Activated CD4-positive, alpha-beta T cell treated with anti-CD3 and anti-CD28 coated beads, Interleukin-2, amount 10 ng/mL, durations not matched to agents 7 days and 5 days (primary cell): Measurements from ENCODE around the gene TNPO2. TPM values are rescaled to one million over a fixed set of nuclear protein-coding genes. Genes with fewer than 3 reads are reported as not detected.

ENCODE experiments used
- CTCF ChIA-PET: fragments of 350-600 bp; sonication (Branson Sonifier 250); formaldehyde crosslinking; loops from one replicate; lab custom pipeline; 2021; ENCODE audit warnings: antibody characterized with exemption; lab: Charles Lee
- POLR2A ChIA-PET: fragments of 350-600 bp; sonication (Branson Sonifier 250); formaldehyde crosslinking; loops from one replicate; lab custom pipeline; 2021; ENCODE audit warnings: antibody characterized with exemption; lab: Charles Lee
- DNase-seq: peaks from one replicate; pipeline ENCODE4 v3.0.0-alpha.2; 2020
- H3K27ac Mint-ChIP-seq: one replicate; pipeline ENCODE4 v1.8.0; 2021; ENCODE audit warnings: mild to moderate bottlenecking, moderate library complexity, mixed read lengths
- H3K27me3 Mint-ChIP-seq: one replicate; pipeline ENCODE4 v1.8.0; 2021; ENCODE audit warnings: mixed read lengths
- H3K36me3 Mint-ChIP-seq: one replicate; pipeline ENCODE4 v1.8.0; 2021; ENCODE audit warnings: low read depth, mixed read lengths
- H3K4me1 Mint-ChIP-seq: one replicate; pipeline ENCODE4 v1.8.0; 2021; ENCODE audit warnings: mixed read lengths
- H3K4me3 Mint-ChIP-seq: one replicate; pipeline ENCODE4 v1.8.0; 2021; ENCODE audit warnings: mild to moderate bottlenecking, moderate library complexity, mixed read lengths
- H3K9me3 Mint-ChIP-seq: one replicate; pipeline ENCODE4 v1.8.0; 2021; ENCODE audit warnings: mixed read lengths
- total RNA-seq, 2 experiments: library from RNA; stranded (reverse); gene quantifications; one replicate each; pipeline ENCODE4 v1.2.3, GENCODE V29; 2021

TNPO2 gene
- total RNA-seq, 2 experiments from 2014 or later = 80.5 to 90.7 TPM

DNA sequence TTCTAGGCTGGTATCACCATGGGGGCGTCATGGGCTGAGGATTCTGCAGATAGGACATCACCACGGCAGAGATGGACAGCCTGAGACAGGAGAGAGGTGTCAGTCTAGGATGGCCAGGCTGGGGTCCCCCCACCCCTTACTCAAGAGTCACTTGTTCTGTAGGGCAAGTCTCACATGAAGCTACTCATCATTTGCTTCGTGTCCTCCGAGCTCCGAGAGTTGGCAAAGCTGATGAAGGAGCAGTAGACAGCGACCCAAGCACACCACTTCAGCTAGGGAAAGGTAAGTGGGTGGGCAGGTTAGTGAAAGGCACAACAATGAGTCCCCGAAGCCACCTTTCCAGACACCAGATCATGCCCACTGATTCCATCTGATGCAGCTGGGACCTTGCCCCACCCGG lies 55.4 kb downstream of the TNPO2 start:
- peak overlapping the region; percentile 99 for H3K27ac Mint-ChIP-seq
- CTCF ChIA-PET = interaction anchor here (1.0 to 4.4 kb wide), 2 partner anchors 12 to 28 kb away, joined by 4 to 23 read pairs; partner anchors contain the start of gene DHPS
- H3K9me3 Mint-ChIP-seq = no peaks in the 10 kb centered on the region
- POLR2A ChIA-PET = interaction anchor here (1.0 kb wide), 1 partner anchor 10 kb away, joined by 8 read pairs; no protein-coding TSS in a partner anchor
- no peak for DNase-seq
- peak overlapping the region; percentile 96 for H3K4me3 Mint-ChIP-seq
- peaks cover 26% of the 10 kb centered on the region for H3K36me3 Mint-ChIP-seq
- H3K27me3 Mint-ChIP-seq = no peaks in the 10 kb centered on the region
- peaks cover 62% of the 10 kb centered on the region for H3K4me1 Mint-ChIP-seq

GRCh38 chr19:12667731-12668302 lies 55.9 kb downstream of the TNPO2 start:
- no peak for DNase-seq
- POLR2A ChIA-PET = no interaction called here
- peak overlapping the region; percentile 96 for H3K4me3 Mint-ChIP-seq
- H3K9me3 Mint-ChIP-seq = no peaks in the 10 kb centered on the region
- no peaks in the 10 kb centered on the region for H3K27me3 Mint-ChIP-seq
- peaks cover 63% of the 10 kb centered on the region for H3K4me1 Mint-ChIP-seq
- H3K27ac Mint-ChIP-seq = peak overlapping the region; percentile 99
- CTCF ChIA-PET = interaction anchor here (1.0 kb wide), 1 partner anchor 28 kb away, joined by 4 read pairs; no protein-coding TSS in a partner anchor
- peaks cover 30% of the 10 kb centered on the region for H3K36me3 Mint-ChIP-seq

- peak within 1 kb of the TSS; percentile 96 for H3K4me3 Mint-ChIP-seq
- H3K9me3 Mint-ChIP-seq = no peaks in the 10 kb centered on the region
- H3K4me1 Mint-ChIP-seq = peaks cover 59% of the 10 kb centered on the region
- H3K27me3 Mint-ChIP-seq = no peaks in the 10 kb centered on the region
- peak within 1 kb of the TSS; percentile 99 for H3K27ac Mint-ChIP-seq
- ChIA-PET POLR2A (interaction anchor here (0.6 kb wide), 2 partner anchors 103 to 1463 kb away, joined by 4 read pairs; no protein-coding TSS in a partner anchor), CTCF (interaction anchor here (1.0 to 2.0 kb wide), 4 partner anchors 8 to 102 kb away, joined by 3 to 9 read pairs (median 3); no protein-coding TSS in a partner anchor)
- peak; percentile 78 for DNase-seq
- H3K36me3 Mint-ChIP-seq = peaks cover 28% of the 10 kb centered on the region
Measured at GRCh38 chr19:12666265-12667048, 57.3 kb downstream of the TNPO2 start, which contains the start of the genes MAN2B1 and WDR83. Gene MAN2B1, minus strand, starts transcription at chr19:12666742. Its CDS starts 41 bp downstream, at chr19:12666701. Gene WDR83, plus strand, starts transcription at chr19:12666807. Its CDS starts 2,984 bp downstream, at chr19:12669791.

DNA sequence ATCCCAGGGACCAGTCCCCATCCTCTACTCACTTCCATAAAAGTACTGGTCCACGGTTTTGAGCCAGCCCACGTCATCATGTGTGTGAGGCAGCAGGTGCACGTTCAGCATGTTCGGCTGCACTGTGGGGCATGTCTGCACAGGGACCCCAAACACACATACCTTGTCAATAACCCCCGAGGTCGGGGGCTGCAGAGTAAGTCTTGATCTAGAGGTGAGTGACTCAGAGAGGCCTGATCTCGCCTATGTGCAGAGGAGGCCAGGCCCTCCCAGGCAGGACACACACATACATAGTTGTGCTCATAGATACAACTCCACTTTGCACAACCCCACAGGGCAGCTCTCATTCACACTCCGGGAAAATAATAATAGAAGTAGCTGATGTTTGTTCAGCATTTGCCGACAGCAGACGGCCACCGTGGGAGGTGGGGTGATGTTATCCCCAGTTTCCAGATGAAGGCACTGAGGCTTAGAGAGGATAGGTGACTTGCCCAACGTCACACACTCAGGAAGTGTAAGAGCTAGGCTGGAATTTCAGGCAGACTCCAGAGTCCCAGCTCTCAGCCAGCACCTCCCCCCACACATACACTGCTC lies 58.0 kb downstream of the TNPO2 start:
- DNase-seq = no peak
- Mint-ChIP-seq H3K4me3 (peak overlapping the region; percentile 96), H3K36me3 (peaks cover 34% of the 10 kb centered on the region), H3K9me3 (no peaks in the 10 kb centered on the region), H3K27ac (peak overlapping the region; percentile 77), H3K27me3 (no peaks in the 10 kb centered on the region), H3K4me1 (peaks cover 57% of the 10 kb centered on the region)
- POLR2A ChIA-PET = no interaction called here
- CTCF ChIA-PET = interaction anchor here (1.0 to 2.0 kb wide), 5 partner anchors 8 to 102 kb away, joined by 3 to 9 read pairs (median 3); no protein-coding TSS in a partner anchor

GRCh38 chr19:12665281-12665573 lies 58.5 kb downstream of the TNPO2 start:
- Mint-ChIP-seq H3K4me1 (peaks cover 53% of the 10 kb centered on the region), H3K27me3 (no peaks in the 10 kb centered on the region), H3K27ac (peak overlapping the region; percentile 77), H3K4me3 (peak overlapping the region; percentile 96), H3K9me3 (no peaks in the 10 kb centered on the region), H3K36me3 (peaks cover 38% of the 10 kb centered on the region)
- CTCF ChIA-PET = interaction anchor here (1.1 to 2.0 kb wide), 2 partner anchors 25 to 101 kb away, joined by 3 to 9 read pairs; no protein-coding TSS in a partner anchor
- peak; percentile 80 for DNase-seq
- POLR2A ChIA-PET = no interaction called here

DNA sequence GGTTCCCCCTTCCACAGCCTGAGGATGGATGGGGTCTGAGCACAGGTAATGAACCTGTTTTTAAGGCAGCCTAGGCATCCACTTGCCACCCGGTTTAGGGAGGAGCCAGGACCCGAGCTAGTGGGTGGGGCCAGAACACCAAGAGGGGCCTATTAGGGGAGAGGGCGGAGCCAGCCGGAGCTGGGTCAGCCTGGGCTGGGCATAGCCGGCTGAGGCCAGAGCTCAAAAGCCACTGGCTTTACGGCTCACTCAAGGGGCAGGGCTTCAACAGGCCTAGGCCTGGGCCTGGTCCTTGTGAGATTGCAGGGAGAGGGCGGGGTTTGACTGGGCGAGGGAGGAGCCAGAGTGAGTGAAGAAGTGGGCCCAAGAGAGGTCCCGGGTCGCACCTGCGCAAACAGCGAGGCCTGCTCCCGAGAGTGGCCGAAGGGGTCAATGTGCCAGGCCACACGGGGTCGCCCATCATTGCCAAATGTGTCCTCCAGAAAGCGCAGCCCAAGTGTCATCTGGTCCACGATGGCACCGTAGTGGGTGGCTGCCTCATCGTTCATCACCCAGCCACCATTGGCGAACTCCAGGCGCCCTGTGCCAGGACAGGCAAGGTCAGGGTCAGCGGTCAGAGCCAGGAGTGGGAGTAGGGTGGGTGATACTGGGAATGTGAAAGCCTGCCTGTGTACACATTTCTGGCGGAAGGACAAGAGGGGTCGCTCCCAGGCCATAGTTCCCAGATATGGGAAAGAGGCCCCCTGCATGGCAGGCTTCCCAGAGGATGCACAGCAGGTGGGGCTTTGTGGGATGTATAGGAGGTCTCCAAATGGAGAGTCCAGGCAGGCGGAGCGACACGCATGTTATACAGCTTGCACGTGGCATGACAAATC lies 59.1 kb downstream of the TNPO2 start:
- H3K27ac Mint-ChIP-seq = peak overlapping the region; percentile 77
- H3K4me1 Mint-ChIP-seq = peaks cover 51% of the 10 kb centered on the region
- ChIA-PET POLR2A (no interaction called here), CTCF (interaction anchor here (0.8 to 2.0 kb wide), 4 partner anchors 8 to 105 kb away, joined by 3 to 9 read pairs (median 4); no protein-coding TSS in a partner anchor)
- peaks cover 43% of the 10 kb centered on the region for H3K36me3 Mint-ChIP-seq
- no peak for DNase-seq
- H3K9me3 Mint-ChIP-seq = no peaks in the 10 kb centered on the region
- no peaks in the 10 kb centered on the region for H3K27me3 Mint-ChIP-seq
- H3K4me3 Mint-ChIP-seq = peak overlapping the region; percentile 96

DNA sequence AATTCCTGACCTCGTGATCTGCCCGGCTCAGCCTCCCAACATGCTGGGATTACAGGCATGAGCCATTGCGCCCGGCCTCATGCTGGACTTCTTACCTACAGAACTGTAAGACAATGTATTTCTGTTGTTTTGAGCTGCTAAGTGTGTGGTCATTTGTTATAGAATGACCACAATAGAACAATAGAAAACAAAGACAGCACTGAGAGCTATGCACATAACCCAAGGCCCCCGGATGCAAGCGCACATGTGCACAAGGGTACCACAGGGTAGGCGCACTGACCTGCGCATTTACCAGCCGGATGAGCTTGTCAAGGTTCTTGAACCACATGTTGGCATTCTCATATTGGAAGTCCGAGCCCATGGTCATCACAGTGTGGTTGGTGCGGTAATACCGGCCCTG lies 62.8 kb downstream of the TNPO2 start:
- peaks cover 23% of the 10 kb centered on the region for H3K4me1 Mint-ChIP-seq
- POLR2A ChIA-PET = no interaction called here
- H3K27me3 Mint-ChIP-seq = no peaks in the 10 kb centered on the region
- no peaks in the 10 kb centered on the region for H3K9me3 Mint-ChIP-seq
- H3K4me3 Mint-ChIP-seq = no peak overlapping the region
- H3K36me3 Mint-ChIP-seq = peaks cover 63% of the 10 kb centered on the region
- CTCF ChIA-PET = interaction anchor here (1.3 kb wide), 1 partner anchor 21 kb away, joined by 4 read pairs; no protein-coding TSS in a partner anchor
- no peak for DNase-seq
- no peak overlapping the region for H3K27ac Mint-ChIP-seq

DNA sequence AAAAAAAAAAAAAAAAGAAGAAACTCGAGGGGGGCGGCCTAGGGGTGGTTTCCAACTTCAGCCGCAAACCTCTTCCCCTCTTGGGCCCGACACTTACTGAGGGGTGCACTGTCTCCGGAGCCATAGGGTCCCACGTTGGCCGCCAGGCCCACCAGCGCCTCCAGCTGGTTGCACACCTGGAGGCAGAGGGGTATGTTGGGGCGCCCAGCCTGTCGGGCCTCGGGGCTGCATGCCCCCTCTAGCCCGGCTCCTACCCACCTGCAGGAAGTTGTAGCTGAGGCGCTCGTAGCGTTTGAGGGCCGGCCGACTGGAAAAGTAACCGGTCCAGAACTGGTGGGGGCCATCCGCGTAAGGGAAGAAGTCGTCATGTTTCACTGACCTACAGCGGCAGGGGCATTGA lies 65.8 kb downstream of the TNPO2 start:
- no peak for DNase-seq
- POLR2A ChIA-PET = no interaction called here
- Mint-ChIP-seq H3K4me1 (peaks cover 5% of the 10 kb centered on the region), H3K4me3 (no peak overlapping the region), H3K36me3 (peaks cover 58% of the 10 kb centered on the region), H3K27me3 (no peaks in the 10 kb centered on the region), H3K9me3 (no peaks in the 10 kb centered on the region), H3K27ac (no peak overlapping the region)
- CTCF ChIA-PET = no interaction called here

DNA sequence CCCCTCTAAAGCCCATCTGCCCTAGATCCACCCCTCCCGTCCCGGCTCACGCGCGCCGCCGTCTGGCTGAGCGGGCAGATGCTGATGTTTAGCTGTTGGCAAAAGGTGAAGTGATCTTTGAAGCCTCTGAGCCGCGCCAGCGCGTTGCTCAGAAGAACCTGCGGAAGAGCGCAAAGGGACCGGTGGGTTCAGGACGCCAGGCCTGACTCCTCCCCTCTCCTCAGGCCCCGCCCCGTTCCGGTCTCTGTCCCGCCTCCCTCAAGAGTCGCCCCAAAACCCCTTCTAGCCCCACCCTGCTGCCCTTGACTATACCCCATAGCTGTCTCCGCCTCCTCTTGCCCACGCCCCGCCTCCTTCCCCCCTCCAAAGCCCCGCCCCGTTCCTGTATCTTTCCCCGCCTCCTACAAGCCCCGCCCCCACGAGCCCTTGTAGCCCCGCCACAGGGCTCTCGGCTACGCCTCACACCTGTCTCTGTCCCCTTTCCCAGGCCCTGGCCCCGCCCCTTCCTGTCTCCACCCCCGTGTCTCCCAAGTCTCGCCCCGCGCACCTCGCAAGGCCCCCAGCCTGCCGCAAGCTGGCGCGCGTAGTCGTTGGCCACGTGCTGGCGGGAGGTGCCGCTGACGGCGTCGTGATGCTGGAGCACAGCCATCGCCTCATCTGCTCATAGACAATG lies 66.7 kb downstream of the TNPO2 start:
- Mint-ChIP-seq H3K9me3 (no peaks in the 10 kb centered on the region), H3K4me3 (no peak overlapping the region), H3K27me3 (no peaks in the 10 kb centered on the region), H3K4me1 (peaks cover 5% of the 10 kb centered on the region), H3K36me3 (peaks cover 57% of the 10 kb centered on the region), H3K27ac (no peak overlapping the region)
- DNase-seq = no peak
- POLR2A ChIA-PET = no interaction called here
- CTCF ChIA-PET = no interaction called here

GRCh38 chr19:12655546-12655945 lies 68.2 kb downstream of the TNPO2 start:
- peaks cover 5% of the 10 kb centered on the region for H3K4me1 Mint-ChIP-seq
- H3K27me3 Mint-ChIP-seq = no peaks in the 10 kb centered on the region
- no peak overlapping the region for H3K4me3 Mint-ChIP-seq
- DNase-seq = no peak
- H3K36me3 Mint-ChIP-seq = peaks cover 54% of the 10 kb centered on the region
- CTCF ChIA-PET = interaction anchor here (0.5 to 2.0 kb wide), 2 partner anchors 16 to 622 kb away, joined by 3 to 4 read pairs; no protein-coding TSS in a partner anchor
- POLR2A ChIA-PET = no interaction called here
- no peak overlapping the region for H3K27ac Mint-ChIP-seq
- no peaks in the 10 kb centered on the region for H3K9me3 Mint-ChIP-seq

DNA sequence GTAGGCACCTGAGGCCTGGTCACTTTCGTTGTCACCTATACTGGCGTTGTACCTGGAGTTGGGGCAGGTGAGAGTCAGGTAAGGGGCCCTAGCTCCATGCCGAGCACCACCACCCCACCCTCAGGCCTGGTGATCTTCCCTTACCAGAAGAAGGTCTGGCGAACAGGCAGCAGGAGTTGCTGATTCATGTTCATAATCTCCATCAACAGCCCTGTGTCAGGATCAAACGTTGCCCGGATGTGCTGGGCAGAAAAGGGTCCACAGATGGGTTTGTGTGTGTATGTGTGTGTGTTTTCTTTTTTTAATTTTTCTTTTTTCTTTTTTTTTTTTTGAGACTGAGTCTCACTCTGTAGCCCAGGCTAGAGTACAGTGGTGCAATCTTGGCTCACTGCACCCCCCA lies 71.5 kb downstream of the TNPO2 start:
- DNase-seq = no peak
- H3K27ac Mint-ChIP-seq = no peak overlapping the region
- CTCF ChIA-PET = interaction anchor here (0.8 kb wide), 1 partner anchor 252 kb away, joined by 8 read pairs; no protein-coding TSS in a partner anchor
- no peaks in the 10 kb centered on the region for H3K9me3 Mint-ChIP-seq
- POLR2A ChIA-PET = no interaction called here
- H3K4me3 Mint-ChIP-seq = no peak overlapping the region
- peaks cover 9% of the 10 kb centered on the region for H3K4me1 Mint-ChIP-seq
- peaks cover 49% of the 10 kb centered on the region for H3K36me3 Mint-ChIP-seq
- H3K27me3 Mint-ChIP-seq = no peaks in the 10 kb centered on the region
